ENCODE data around the gene TRAIP.

DNA sequence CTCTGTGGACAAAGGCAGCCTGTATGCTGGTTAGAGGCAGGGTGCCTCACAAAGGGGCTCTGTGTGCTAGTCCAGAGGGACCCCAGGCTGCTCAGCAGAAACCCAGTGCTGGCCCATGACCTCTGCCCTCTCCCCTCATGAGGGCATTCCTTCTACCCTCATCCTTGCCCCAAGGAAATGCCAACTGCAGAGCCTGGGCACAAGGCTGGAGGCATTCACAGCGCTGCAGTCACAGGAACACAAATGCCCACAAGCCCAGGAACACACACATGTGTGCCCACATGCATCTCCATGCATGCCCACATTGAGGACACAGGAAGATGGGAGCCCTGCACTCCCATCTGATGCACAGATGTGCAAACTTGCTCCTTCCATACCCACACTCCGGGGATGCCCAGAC is 49.5 kb downstream of the TRAIP start:
- TF ChIP-seq, protein P1, sequence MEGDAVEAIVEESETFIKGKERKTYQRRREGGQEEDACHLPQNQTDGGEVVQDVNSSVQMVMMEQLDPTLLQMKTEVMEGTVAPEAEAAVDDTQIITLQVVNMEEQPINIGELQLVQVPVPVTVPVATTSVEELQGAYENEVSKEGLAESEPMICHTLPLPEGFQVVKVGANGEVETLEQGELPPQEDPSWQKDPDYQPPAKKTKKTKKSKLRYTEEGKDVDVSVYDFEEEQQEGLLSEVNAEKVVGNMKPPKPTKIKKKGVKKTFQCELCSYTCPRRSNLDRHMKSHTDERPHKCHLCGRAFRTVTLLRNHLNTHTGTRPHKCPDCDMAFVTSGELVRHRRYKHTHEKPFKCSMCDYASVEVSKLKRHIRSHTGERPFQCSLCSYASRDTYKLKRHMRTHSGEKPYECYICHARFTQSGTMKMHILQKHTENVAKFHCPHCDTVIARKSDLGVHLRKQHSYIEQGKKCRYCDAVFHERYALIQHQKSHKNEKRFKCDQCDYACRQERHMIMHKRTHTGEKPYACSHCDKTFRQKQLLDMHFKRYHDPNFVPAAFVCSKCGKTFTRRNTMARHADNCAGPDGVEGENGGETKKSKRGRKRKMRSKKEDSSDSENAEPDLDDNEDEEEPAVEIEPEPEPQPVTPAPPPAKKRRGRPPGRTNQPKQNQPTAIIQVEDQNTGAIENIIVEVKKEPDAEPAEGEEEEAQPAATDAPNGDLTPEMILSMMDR (IDR thresholded peaks at IDR 0.05; ENCODE audit: low read length), result no peak
- no peak for TF ChIP-seq EZH2 (IDR thresholded peaks at IDR 0.05; ENCODE audit: borderline replicate concordance, low read length)

All from OCI-LY1 (cell line).